Lower lobe of right lung (tissue), 2 donors: ENCODE measurements around the gene AP3S1. TPM values are rescaled to one million over a fixed set of nuclear protein-coding genes. Genes with fewer than 3 reads are reported as not detected.
"Not testable (repeated sequence)": the region's sequence is repeated elsewhere in the genome, so short reads cannot be mapped to it uniquely, and the experiment has no call there.

Source experiments
- ATAC-seq, 2 donors: fragments of 200-7000 bp; cut with Tn5 transposase; one replicate each; pipeline ENCODE4 v1.9.1; 2020 to 2022; ENCODE audit warnings: mild to moderate bottlenecking in 2 of 2, moderate library complexity in 2 of 2
- DNase-seq: peaks from one replicate; pipeline ENCODE4 v3.0.0-alpha.2; 2020
- H3K27ac ChIP-seq: fragments of 200-600 bp; one replicate; pipeline ENCODE4 v1.8.0; 2022
- H3K27me3 ChIP-seq: fragments of 200-600 bp; one replicate; pipeline ENCODE4 v1.8.0; 2022; ENCODE audit warnings: low read depth
- H3K36me3 ChIP-seq: fragments of 200-600 bp; one replicate; pipeline ENCODE4 v1.8.0; 2022; ENCODE audit warnings: mild to moderate bottlenecking
- H3K4me1 ChIP-seq: fragments of 200-600 bp; one replicate; pipeline ENCODE4 v1.8.0; 2022
- H3K4me3 ChIP-seq: fragments of 200-600 bp; one replicate; pipeline ENCODE4 v1.8.0; 2022; ENCODE audit warnings: mild to moderate bottlenecking
- H3K9me3 ChIP-seq: fragments of 200-600 bp; one replicate; pipeline ENCODE4 v1.8.0; 2022
- CTCF ChIP-seq: fragments of 200-600 bp; IDR thresholded peaks from one replicate; pipeline ENCODE4 v1.8.0; 2022; ENCODE audit warnings: antibody characterized with exemption, mild to moderate bottlenecking
- intact Hi-C: fragments of 100-400 bp; cut with DNase I; formaldehyde crosslinking; loops from one replicate; pipeline ENCODE4 v1.11.0; 2022
- total RNA-seq: library from RNA; stranded (reverse); fragmentation: NEBNext Ultra II Directional; extraction: Animal tissue kit (Norgen Biotek cat#: 25700); gene quantifications from one replicate; pipeline ENCODE4 v1.2.1, GENCODE V29; 2021
- donor health status: DM: no; HTN: yes; CAD: no; lungs with severe emphysema.

AP3S1 gene
- total RNA-seq, 1 donor from 2014 or later, result 69.4 TPM

- TF ChIP-seq CTCF, result no peak
- no peaks in the 10 kb centered on the region for H3K9me3 ChIP-seq
- intact Hi-C loops, result no loop called here
Observed at GRCh38 chr5:115920171-115920725, 78.5 kb downstream of the AP3S1 start.

DNA sequence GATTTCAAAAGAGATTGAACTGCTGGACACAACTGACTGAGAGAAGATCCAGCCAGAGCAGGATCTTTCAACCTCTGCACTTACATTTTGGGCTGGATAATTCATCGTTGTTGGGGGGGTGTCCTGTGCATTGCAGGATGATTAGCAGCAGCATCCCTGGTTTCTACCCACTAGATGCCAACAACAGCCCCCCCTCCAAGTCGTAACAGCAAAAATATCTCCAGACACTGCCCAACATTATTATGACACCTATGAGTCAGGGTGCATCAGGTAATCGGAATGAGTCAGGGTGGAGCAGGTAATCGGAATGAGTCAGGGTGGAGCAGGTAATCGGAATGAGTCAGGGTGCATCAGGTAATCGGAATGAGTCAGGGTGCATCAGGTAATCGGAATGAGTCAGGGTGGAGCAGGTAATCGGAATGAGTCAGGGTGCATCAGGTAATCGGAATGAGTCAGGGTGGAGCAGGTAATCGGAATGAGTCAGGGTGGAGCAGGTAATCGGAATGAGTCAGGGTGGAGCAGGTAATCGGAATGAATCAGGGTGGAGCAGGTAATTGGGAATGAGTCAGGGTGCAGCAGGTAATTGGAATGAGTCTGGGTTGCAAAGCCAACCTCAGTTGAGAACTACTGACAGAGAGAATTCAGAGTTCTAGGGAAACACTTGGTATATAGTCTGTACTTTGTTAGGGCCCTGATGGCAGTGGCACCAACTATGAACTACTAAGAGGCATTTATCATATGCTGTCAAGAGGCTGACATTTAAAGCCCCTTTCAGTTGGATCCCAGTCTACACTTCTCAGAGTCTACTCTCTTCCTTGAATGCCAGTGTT lies 87.1 kb downstream of the AP3S1 start:
- ATAC-seq, H3K36me3 ChIP-seq, intact Hi-C loops, H3K27ac ChIP-seq, DNase-seq, H3K27me3 ChIP-seq, H3K4me1 ChIP-seq, H3K4me3 ChIP-seq, H3K9me3 ChIP-seq: not testable (repeated sequence)

More at GRCh38 chr5:115920171-115920725, 78.5 kb downstream of the AP3S1 start:
- no peaks in the 10 kb centered on the region for H3K27me3 ChIP-seq
- ATAC-seq, result no peak
- no peak for DNase-seq
- no peak overlapping the region for H3K27ac ChIP-seq
- no peaks in the 10 kb centered on the region for H3K4me1 ChIP-seq
- no peak overlapping the region for H3K4me3 ChIP-seq
- no peaks in the 10 kb centered on the region for H3K36me3 ChIP-seq

- H3K4me1 ChIP-seq, H3K9me3 ChIP-seq, DNase-seq, ATAC-seq, intact Hi-C loops, H3K27ac ChIP-seq, H3K36me3 ChIP-seq, H3K4me3 ChIP-seq, H3K27me3 ChIP-seq: not testable (repeated sequence)
Observed at GRCh38 chr5:115930171-115930570, 88.4 kb downstream of the AP3S1 start.

DNA sequence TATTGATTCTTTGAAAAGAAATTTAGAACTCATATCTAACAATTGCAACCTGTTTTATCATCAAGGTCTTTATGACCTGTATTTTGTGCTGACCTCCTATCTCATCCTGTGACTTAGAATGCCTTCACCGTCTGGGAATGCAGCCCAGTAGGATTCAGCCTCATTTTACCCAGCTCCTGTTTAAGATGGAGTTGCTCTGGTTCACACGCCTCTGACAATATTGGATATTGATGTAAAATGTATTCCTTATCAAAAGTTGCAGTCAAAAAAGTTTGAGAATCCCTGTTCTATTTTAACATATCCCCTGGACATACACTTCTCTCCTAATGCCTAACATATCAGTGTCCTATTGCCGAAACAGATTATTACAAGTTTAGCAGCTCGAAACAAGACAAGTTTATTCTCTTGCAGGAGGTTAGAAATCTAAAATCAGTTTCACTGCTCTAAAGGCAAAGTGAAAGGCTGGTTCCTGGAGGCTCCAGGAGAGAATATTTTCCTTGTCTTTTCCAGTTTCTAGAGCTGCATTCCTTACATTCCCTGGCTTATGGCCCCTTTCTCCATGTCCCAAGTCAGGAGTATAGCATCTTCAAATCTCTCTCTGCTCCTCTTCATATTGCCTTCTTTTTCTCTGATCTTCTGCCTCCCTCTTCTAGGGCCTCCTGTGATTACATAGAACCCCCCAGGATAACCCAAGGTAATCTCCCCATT lies 89.0 kb downstream of the AP3S1 start:
- intact Hi-C loops, result no loop called here
- Histone ChIP-seq H3K27ac (no peak overlapping the region), H3K4me3 (no peak overlapping the region), H3K4me1 (no peaks in the 10 kb centered on the region), H3K27me3 (no peaks in the 10 kb centered on the region), H3K36me3 (no peaks in the 10 kb centered on the region), H3K9me3 (no peaks in the 10 kb centered on the region)
- ATAC-seq (no peak), DNase-seq (no peak)
- TF ChIP-seq CTCF, result no peak

GRCh38 chr5:115932991-115933390 lies 91.3 kb downstream of the AP3S1 start:
- TF ChIP-seq CTCF, result no peak
- no peak for DNase-seq
- Histone ChIP-seq H3K27me3 (no peaks in the 10 kb centered on the region), H3K4me1 (no peaks in the 10 kb centered on the region), H3K36me3 (no peaks in the 10 kb centered on the region), H3K27ac (no peak overlapping the region), H3K9me3 (no peaks in the 10 kb centered on the region), H3K4me3 (no peak overlapping the region)
- no peak for ATAC-seq
- intact Hi-C loops, result no loop called here

GRCh38 chr5:115934388-115934974 lies 92.7 kb downstream of the AP3S1 start:
- Histone ChIP-seq H3K4me1 (no peaks in the 10 kb centered on the region), H3K27ac (no peak overlapping the region), H3K9me3 (no peaks in the 10 kb centered on the region), H3K27me3 (no peaks in the 10 kb centered on the region), H3K4me3 (no peak overlapping the region), H3K36me3 (no peaks in the 10 kb centered on the region)
- TF ChIP-seq CTCF, result no peak
- ATAC-seq (no peak), DNase-seq (no peak)
- intact Hi-C loops, result no loop called here
